GM23248 (cell line): ENCODE results near the gene CAMTA1.

Source experiments
- EZH2 ChIP-seq: fragments of 200-600 bp; sonication (generic); IDR thresholded peaks from 2 replicates; pipeline ENCODE4 v1.6.1; 2018; ENCODE audit warnings: antibody characterized with exemption, mild to moderate bottlenecking; ENCODE audit not compliant: insufficient read depth, poor library complexity, severe bottlenecking
- EZH2phosphoT487 ChIP-seq: fragments of 200-600 bp; sonication (generic); IDR thresholded peaks from 2 replicates; pipeline ENCODE4 v1.6.1; 2018; ENCODE audit warnings: antibody characterized with exemption, moderate library complexity, mild to moderate bottlenecking, low read depth; ENCODE audit not compliant: insufficient read depth

DNA sequence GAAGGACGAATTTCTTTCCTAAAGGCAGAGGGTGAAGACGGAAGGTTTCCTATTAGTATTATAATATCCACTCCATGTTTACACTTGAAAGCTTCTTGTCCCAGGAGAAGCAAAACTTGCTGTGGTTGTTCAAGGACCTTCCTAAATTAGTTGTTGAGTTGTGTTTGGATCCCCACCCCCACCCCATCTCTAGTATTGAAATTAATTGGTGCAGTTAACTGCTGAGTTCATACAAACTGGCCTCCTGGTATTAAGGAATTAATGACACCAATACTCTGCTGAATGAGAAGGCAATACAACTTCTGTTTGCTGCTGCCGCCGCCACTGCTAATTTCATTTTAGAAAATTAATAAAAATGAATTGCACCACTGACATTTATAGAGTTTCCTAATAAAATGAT lies 308.8 kb downstream of the CAMTA1 start:
- TF ChIP-seq EZH2 (no peak), EZH2phosphoT487 (no peak)
